NB4 (cell line): ENCODE measurements around the gene PITPNB.

Experiments used
- MYC ChIP-seq: IDR thresholded peaks from 2 replicates; pipeline ENCODE4 v1.6.1; 2011; ENCODE audit warnings: low read depth, low read length
- POLR2A ChIP-seq: IDR thresholded peaks from 2 replicates; pipeline ENCODE4 v1.6.1; 2011; ENCODE audit warnings: mild to moderate bottlenecking; ENCODE audit not compliant: insufficient read length; ENCODE audit errors: extremely low read depth
- TF ChIP-seq, protein P1 (sequence below): IDR thresholded peaks from one replicate; pipeline ENCODE4 v1.5.1; 2012; ENCODE audit warnings: low read depth, low read length

DNA sequence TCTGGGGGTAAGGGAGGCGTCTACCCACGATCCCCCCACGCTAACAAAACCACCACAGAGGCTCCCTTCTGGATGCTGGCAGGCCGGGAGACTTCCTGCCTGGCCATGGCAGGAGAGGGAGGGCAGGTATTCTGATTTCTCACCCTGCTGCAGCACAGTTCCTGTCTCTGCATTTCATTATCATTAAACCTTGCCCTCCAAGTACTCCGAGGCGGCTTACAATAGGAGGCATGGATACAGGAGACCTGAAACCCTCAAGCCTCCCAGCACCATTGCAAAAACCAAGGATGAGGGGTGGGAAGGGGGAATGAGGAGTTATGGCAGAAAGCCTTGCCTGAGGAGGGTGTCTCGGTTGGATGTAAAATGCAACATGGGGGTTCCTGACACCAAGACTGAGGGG, 73.4 kb downstream of the PITPNB start:
- TF ChIP-seq, protein P1, sequence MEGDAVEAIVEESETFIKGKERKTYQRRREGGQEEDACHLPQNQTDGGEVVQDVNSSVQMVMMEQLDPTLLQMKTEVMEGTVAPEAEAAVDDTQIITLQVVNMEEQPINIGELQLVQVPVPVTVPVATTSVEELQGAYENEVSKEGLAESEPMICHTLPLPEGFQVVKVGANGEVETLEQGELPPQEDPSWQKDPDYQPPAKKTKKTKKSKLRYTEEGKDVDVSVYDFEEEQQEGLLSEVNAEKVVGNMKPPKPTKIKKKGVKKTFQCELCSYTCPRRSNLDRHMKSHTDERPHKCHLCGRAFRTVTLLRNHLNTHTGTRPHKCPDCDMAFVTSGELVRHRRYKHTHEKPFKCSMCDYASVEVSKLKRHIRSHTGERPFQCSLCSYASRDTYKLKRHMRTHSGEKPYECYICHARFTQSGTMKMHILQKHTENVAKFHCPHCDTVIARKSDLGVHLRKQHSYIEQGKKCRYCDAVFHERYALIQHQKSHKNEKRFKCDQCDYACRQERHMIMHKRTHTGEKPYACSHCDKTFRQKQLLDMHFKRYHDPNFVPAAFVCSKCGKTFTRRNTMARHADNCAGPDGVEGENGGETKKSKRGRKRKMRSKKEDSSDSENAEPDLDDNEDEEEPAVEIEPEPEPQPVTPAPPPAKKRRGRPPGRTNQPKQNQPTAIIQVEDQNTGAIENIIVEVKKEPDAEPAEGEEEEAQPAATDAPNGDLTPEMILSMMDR = no peak
- TF ChIP-seq POLR2A = no peak
- no peak for TF ChIP-seq MYC
